H1 (cell line): ENCODE results near the gene COL5A1. TPM values are rescaled to one million over a fixed set of nuclear protein-coding genes. Genes with fewer than 3 reads are reported as not detected.

Experiments
- CTCF ChIA-PET: fragments of 300-600 bp; sonication (Branson Sonifier 250); formaldehyde crosslinking; loops from one replicate; lab custom pipeline; 2021; ENCODE audit not compliant: partially characterized antibody; lab: Charles Lee
- POLR2A ChIA-PET: fragments of 300-600 bp; sonication (Branson Sonifier 250); formaldehyde crosslinking; loops from one replicate; lab custom pipeline; 2021; ENCODE audit warnings: inconsistent platforms; ENCODE audit not compliant: partially characterized antibody; lab: Charles Lee
- DNase-seq, 2 experiments: peaks; one replicate each; pipeline versions ENCODE4 v3.0.0 to v3.0.0-alpha.2; 2010 to 2022; ENCODE audit warnings: low spot score in 2 of 2, low read depth in 1 of 2, mixed read lengths in 1 of 2
- FAIRE-seq: peaks from 2 replicates; lab custom pipeline; 2011; peaks lifted over from hg19 to GRCh38; lab: Jason Lieb, UNC
- H2AFZ ChIP-seq: 2 replicates; pipeline ENCODE4 v1.8.1; 2012; ENCODE audit warnings: low read length, inconsistent platforms
- H2AK5ac ChIP-seq: 2 replicates; pipeline ENCODE4 v1.6.1; 2013; ENCODE audit warnings: low read depth, low read length
- H2BK120ac ChIP-seq: replicated peaks from 2 replicates; pipeline ENCODE3; 2013; ENCODE audit warnings: low read depth, low read length, inconsistent platforms
- H2BK12ac ChIP-seq: 2 replicates; pipeline ENCODE4 v1.6.1; 2013; ENCODE audit warnings: low read depth, low read length
- H2BK15ac ChIP-seq: 2 replicates; pipeline ENCODE4 v1.6.1; 2013; ENCODE audit warnings: low read length
- H2BK20ac ChIP-seq: 2 replicates; pipeline ENCODE4 v1.6.1; 2013; ENCODE audit warnings: low read length
- H2BK5ac ChIP-seq: 2 replicates; pipeline ENCODE4 v1.6.1; 2013; ENCODE audit warnings: low read depth, low read length
- H3K14ac ChIP-seq: 2 replicates; pipeline ENCODE4 v1.6.1; 2013; ENCODE audit warnings: inconsistent platforms; ENCODE audit not compliant: insufficient read length
- H3K18ac ChIP-seq: 2 replicates; pipeline ENCODE4 v1.6.1; 2013; ENCODE audit warnings: low read length; ENCODE audit errors: extremely low read depth
- H3K23ac ChIP-seq: 2 replicates; pipeline ENCODE4 v1.6.1; 2013; ENCODE audit warnings: inconsistent platforms; ENCODE audit not compliant: insufficient read length
- H3K23me2 ChIP-seq: 2 replicates; pipeline ENCODE4 v1.6.1; 2013; ENCODE audit warnings: low read depth, low read length
- H3K27ac ChIP-seq: 2 replicates; pipeline ENCODE4 v1.6.1; 2011; ENCODE audit warnings: low read depth, low read length, inconsistent platforms
- H3K27me3 ChIP-seq, 4 experiments: replicated peaks in 1 of 4; 1 replicate in 1 of 4; 2 replicates in 3 of 4; pipeline versions ENCODE4 v1.6.1 to v1.8.1; 2011 to 2013; ENCODE audit warnings: low read length in 3 of 4, mild to moderate bottlenecking in 3 of 4, inconsistent platforms in 2 of 4, mixed read lengths in 2 of 4, moderate library complexity in 1 of 4; ENCODE audit not compliant: control insufficient read depth in 3 of 4, insufficient read depth in 3 of 4; ENCODE audit errors: extremely low read depth in 1 of 4
- H3K36me3 ChIP-seq, 4 experiments: 2 replicates each; pipeline versions ENCODE4 v1.6.1 to v1.8.1; 2011 to 2013; ENCODE audit warnings: mild to moderate bottlenecking in 4 of 4, low read length in 3 of 4, moderate library complexity in 2 of 4, control low read depth in 1 of 4, inconsistent platforms in 1 of 4; ENCODE audit not compliant: insufficient read depth in 4 of 4, control insufficient read depth in 2 of 4
- H3K4ac ChIP-seq: replicated peaks from 2 replicates; pipeline ENCODE3; 2013; ENCODE audit warnings: low read length, low read depth, mixed read lengths, inconsistent platforms; ENCODE audit not compliant: insufficient read length
- H3K4me1 ChIP-seq, 4 experiments: replicated peaks in 1 of 4; 1 replicate in 1 of 4; 2 replicates in 3 of 4; pipeline versions ENCODE4 v1.6.1 to v1.8.1; 2011 to 2013; ENCODE audit warnings: low read length in 3 of 4, inconsistent platforms in 2 of 4, mixed read lengths in 1 of 4; ENCODE audit not compliant: insufficient read depth in 4 of 4, control insufficient read depth in 3 of 4
- H3K4me2 ChIP-seq, 2 experiments: 2 replicates each; pipeline versions ENCODE4 v1.6.1 to v1.8.1; 2011 to 2013; ENCODE audit warnings: low read depth in 2 of 2, low read length in 2 of 2, control low read depth in 1 of 2, inconsistent platforms in 1 of 2, mild to moderate bottlenecking in 1 of 2; ENCODE audit not compliant: insufficient read depth in 1 of 2
- H3K4me3 ChIP-seq, 4 experiments: fragments of 200-600, 300-600 bp in 1 of 4; sonication (generic), shearing (Covaris generic), sonication (Bioruptor Twin) in 1 of 4; 2 replicates each; pipeline versions ENCODE4 v1.5.1 to v1.8.1; 2011 to 2016; ENCODE audit warnings: low read length in 4 of 4, low read depth in 3 of 4, control low read depth in 2 of 4, inconsistent platforms in 2 of 4, mild to moderate bottlenecking in 2 of 4, mixed read lengths in 1 of 4, moderate library complexity in 1 of 4; ENCODE audit not compliant: insufficient read depth in 2 of 4; ENCODE audit errors: extremely low read depth in 1 of 4
- H3K56ac ChIP-seq: replicated peaks from 2 replicates; pipeline ENCODE3; 2013; ENCODE audit warnings: low read depth, mild to moderate bottlenecking, mixed read lengths, low read length, inconsistent platforms; ENCODE audit not compliant: insufficient read length
- H3K79me1 ChIP-seq: 2 replicates; pipeline ENCODE4 v1.6.1; 2013; ENCODE audit warnings: low read depth, low read length, control low read depth
- H3K79me2 ChIP-seq, 2 experiments: 2 replicates each; pipeline versions ENCODE4 v1.6.1 to v1.8.1; 2012 to 2013; ENCODE audit warnings: low read length in 2 of 2, mild to moderate bottlenecking in 2 of 2, inconsistent platforms in 1 of 2; ENCODE audit not compliant: insufficient read depth in 2 of 2, control insufficient read depth in 1 of 2
- H3K9ac ChIP-seq, 4 experiments: replicated peaks in 1 of 4; 1 replicate in 1 of 4; 2 replicates in 3 of 4; pipeline versions ENCODE4 v1.6.1 to v1.8.1; 2011 to 2013; ENCODE audit warnings: low read depth in 3 of 4, low read length in 3 of 4, control low read depth in 2 of 4, mild to moderate bottlenecking in 2 of 4, moderate library complexity in 2 of 4, inconsistent platforms in 1 of 4; ENCODE audit errors: extremely low read depth in 1 of 4
- H3K9me3 ChIP-seq, 2 experiments: 2 replicates each; pipeline versions ENCODE4 v1.6.1 to v1.8.1; 2012 to 2013; ENCODE audit warnings: mild to moderate bottlenecking in 2 of 2, moderate library complexity in 2 of 2, control low read depth in 1 of 2, inconsistent platforms in 1 of 2, low read depth in 1 of 2, low read length in 1 of 2, mixed read lengths in 1 of 2; ENCODE audit not compliant: insufficient read depth in 2 of 2
- H4K20me1 ChIP-seq, 2 experiments: replicated peaks in 1 of 2; 2 replicates each; pipeline versions ENCODE3 to v1.8.1; 2011 to 2013; ENCODE audit warnings: inconsistent platforms in 2 of 2, low read length in 2 of 2, mild to moderate bottlenecking in 1 of 2; ENCODE audit not compliant: insufficient read depth in 2 of 2, control insufficient read depth in 1 of 2
- H4K5ac ChIP-seq: 2 replicates; pipeline ENCODE4 v1.6.1; 2013; ENCODE audit warnings: low read length, low read depth, mixed read lengths, inconsistent platforms; ENCODE audit not compliant: insufficient read length
- H4K8ac ChIP-seq: 2 replicates; pipeline ENCODE4 v1.8.0; 2013; ENCODE audit warnings: mild to moderate bottlenecking, moderate library complexity, low read length, inconsistent platforms; ENCODE audit not compliant: insufficient read depth; ENCODE audit errors: extremely low read depth
- H4K91ac ChIP-seq: replicated peaks from 2 replicates; pipeline ENCODE3; 2013; ENCODE audit warnings: low read length, mixed read lengths, inconsistent platforms; ENCODE audit not compliant: insufficient read length
- ASH2L ChIP-seq: fragments of 200-600, 300-600 bp; sonication (generic); IDR thresholded peaks from one replicate; pipeline ENCODE4 v1.7.1; 2017; ENCODE audit warnings: low read length
- BRCA1 ChIP-seq: IDR thresholded peaks from 2 replicates; pipeline ENCODE4 v1.6.1; 2012; ENCODE audit warnings: low read depth, low read length, improper control_type of control experiment
- EGR1 ChIP-seq: IDR thresholded peaks from 2 replicates; pipeline ENCODE4 v1.6.1; 2011; ENCODE audit warnings: low read depth, low read length, borderline replicate concordance
- EP300 ChIP-seq, 2 experiments: IDR thresholded peaks; 1 replicate in 1 of 2; 2 replicates in 1 of 2; pipeline ENCODE4 v1.6.1; 2011 to 2012; ENCODE audit warnings: low read depth in 2 of 2, low read length in 2 of 2, mild to moderate bottlenecking in 2 of 2, borderline replicate concordance in 1 of 2, inconsistent platforms in 1 of 2, moderate library complexity in 1 of 2
- HDAC6 ChIP-seq: IDR thresholded peaks from one replicate; pipeline ENCODE4 v1.7.1; 2012; ENCODE audit warnings: low read depth, mild to moderate bottlenecking, inconsistent platforms, low read length, moderate library complexity
- RXRA ChIP-seq: IDR thresholded peaks from 2 replicates; pipeline ENCODE4 v1.6.1; 2011; ENCODE audit warnings: low read depth, mild to moderate bottlenecking, low read length, moderate library complexity; ENCODE audit not compliant: insufficient read depth
- SP1 ChIP-seq: IDR thresholded peaks from 2 replicates; pipeline ENCODE4 v1.6.1; 2011; ENCODE audit warnings: low read depth, low read length
- ZNF274 ChIP-seq: IDR thresholded peaks from 2 replicates; pipeline ENCODE4 v1.7.0; 2012; ENCODE audit warnings: low read length, borderline replicate concordance; ENCODE audit errors: extremely low read depth
- WGBS, 2 experiments: shearing (Covaris generic) in 1 of 2; methylation state at CpG; one replicate each; pipeline versions ENCODE4 v1.1.6 to v1.1.7; 2013 to 2015; ENCODE audit warnings: low lambda C conversion rate in 2 of 2, mixed read lengths in 2 of 2, inconsistent platforms in 1 of 2, low coverage in 1 of 2, missing lambda C conversion rate in 1 of 2; ENCODE audit not compliant: insufficient replicate concordance in 2 of 2, insufficient coverage in 1 of 2, insufficient read length in 1 of 2; ENCODE audit errors: extremely low coverage in 1 of 2, missing lambda C conversion rate in 1 of 2; 5-methylcytosine and 5-hydroxymethylcytosine counted together
- polyA plus RNA-seq, 7 experiments: library from polyadenylated mRNA; depleted of rRNA in 3 of 7; stranded (reverse) in 5 of 7; unstranded in 2 of 7; fragments of >200 nt in 5 of 7; fragments of 200-250 nt in 2 of 7; gene quantifications; 1 replicate in 5 of 7; 2 replicates in 1 of 7; 4 replicates in 1 of 7; pipeline versions ENCODE4 v1.2.1 to v1.2.3, GENCODE V29; 2011 to 2013; ENCODE audit warnings: missing spikeins in 2 of 7, mixed read lengths in 2 of 7
- total RNA-seq: library from RNA; stranded (reverse); fragmentation: NEBNext Ultra II Directional; extraction: Animal tissue kit (Norgen Biotek cat#: 25700); gene quantifications from 2 replicates; pipeline ENCODE4 v1.2.1, GENCODE V29; 2021
- TF ChIP-seq, protein P1 (sequence below): IDR thresholded peaks from 2 replicates; pipeline ENCODE4 v1.6.1; 2012; ENCODE audit warnings: inconsistent platforms
- TF ChIP-seq, protein P2 (sequence below): IDR thresholded peaks from 2 replicates; pipeline ENCODE4 v1.6.1; 2012; ENCODE audit warnings: inconsistent platforms
- TF ChIP-seq, protein P3 (sequence below): IDR thresholded peaks from 2 replicates; pipeline ENCODE4 v1.6.1; 2011; ENCODE audit warnings: low read depth, mild to moderate bottlenecking, low read length; ENCODE audit not compliant: insufficient read depth

The COL5A1 gene
- total and polyA plus RNA-seq, 2 of the 8 experiments (the other 6 are each of a cell fraction or from before 2014, with no cell fraction given) = 3.8 to 12.0 TPM

DNA sequence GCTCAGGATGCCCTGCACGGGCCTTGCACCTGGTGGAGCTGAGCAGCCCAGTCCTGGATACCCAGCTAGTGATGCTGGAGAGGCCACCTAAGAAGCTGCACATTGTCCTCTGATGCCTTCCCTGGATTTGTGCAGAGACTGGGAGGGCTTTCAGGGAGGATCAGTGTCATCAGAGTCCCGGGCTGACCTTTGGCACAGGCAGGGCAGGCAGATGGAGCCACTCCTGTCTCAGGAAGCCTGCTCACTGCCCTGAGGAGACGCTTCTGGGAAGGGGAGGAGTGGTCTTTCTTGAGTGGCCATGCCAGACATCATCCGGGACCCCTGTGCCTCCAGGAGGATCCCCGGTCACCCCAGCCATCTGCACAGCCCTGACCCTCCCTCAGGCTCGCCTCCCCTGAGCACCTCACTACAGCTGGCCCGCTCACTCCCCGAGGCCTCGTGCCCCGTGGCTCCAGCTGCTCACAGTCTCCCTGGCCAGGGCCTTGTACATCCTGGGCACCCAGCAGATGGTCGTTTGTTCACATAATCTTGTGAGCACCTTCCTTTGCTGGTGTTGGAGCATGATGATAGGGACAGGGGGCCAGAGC is 191.8 kb downstream of the COL5A1 start:
- Histone ChIP-seq H3K79me1 (no peaks in the 10 kb centered on the region), H2BK20ac (no peak overlapping the region), H2BK15ac (no peak overlapping the region), H3K4me1 (no peaks in the 10 kb centered on the region), H3K27ac (no peak overlapping the region), H3K56ac (no peak overlapping the region), H3K9me3 (no peaks in the 10 kb centered on the region), H3K4ac (no peak overlapping the region), H3K9ac (no peak overlapping the region), H3K27me3 (no peaks in the 10 kb centered on the region), H4K20me1 (peaks cover 0 to 3% of the 10 kb centered on the region in 2 experiments), H3K36me3 (peaks cover 0 to 2% (median 0%) of the 10 kb centered on the region in 4 experiments; a peak in 2 of 8 replicates), H2AFZ (no peak overlapping the region), H3K23me2 (peaks cover 4% of the 10 kb centered on the region; the same call in 1 of the 2 replicates), H3K4me2 (no peak overlapping the region), H3K23ac (no peak overlapping the region), H3K14ac (no peak overlapping the region), H4K5ac (no peak overlapping the region), H4K8ac (peak overlapping the region; percentile 59; the same call in 1 of the 2 replicates), H4K91ac (no peak overlapping the region), H3K79me2 (no peaks in the 10 kb centered on the region), H2BK12ac (no peak overlapping the region), H2AK5ac (no peak overlapping the region), H2BK120ac (no peak overlapping the region), H2BK5ac (no peak overlapping the region; the same call in 1 of the 2 replicates), H3K18ac (no peak overlapping the region), H3K4me3 (no peak overlapping the region)
- WGBS, 2 experiments = 86% methylated on average over 11 of the region's 11 CpGs; no CpG with 5 or more reads in 1 of the 2 experiments
- POLR2A ChIA-PET = no interaction called here
- CTCF ChIA-PET = interaction anchor here (0.8 to 1.3 kb wide), 2 partner anchors 53 to 59 kb away, joined by 3 read pairs; no protein-coding TSS in a partner anchor
- FAIRE-seq (no peak), DNase-seq (no peak)
- TF ChIP-seq ASH2L (no peak), ZNF274 (no peak), SP1 (no peak), EP300 (IDR thresholded peaks at IDR 0.05; ENCODE audit: borderline replicate concordance in 1 of 2, low read depth in 2 of 2, low read length in 2 of 2) (no peak), BRCA1 (no peak), HDAC6 (no peak), EGR1 (no peak), RXRA (no peak)
- TF ChIP-seq, protein P1, sequence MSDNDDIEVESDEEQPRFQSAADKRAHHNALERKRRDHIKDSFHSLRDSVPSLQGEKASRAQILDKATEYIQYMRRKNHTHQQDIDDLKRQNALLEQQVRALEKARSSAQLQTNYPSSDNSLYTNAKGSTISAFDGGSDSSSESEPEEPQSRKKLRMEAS = no peak
- TF ChIP-seq, protein P2, sequence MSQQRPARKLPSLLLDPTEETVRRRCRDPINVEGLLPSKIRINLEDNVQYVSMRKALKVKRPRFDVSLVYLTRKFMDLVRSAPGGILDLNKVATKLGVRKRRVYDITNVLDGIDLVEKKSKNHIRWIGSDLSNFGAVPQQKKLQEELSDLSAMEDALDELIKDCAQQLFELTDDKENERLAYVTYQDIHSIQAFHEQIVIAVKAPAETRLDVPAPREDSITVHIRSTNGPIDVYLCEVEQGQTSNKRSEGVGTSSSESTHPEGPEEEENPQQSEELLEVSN = no peak
- TF ChIP-seq, protein P3, sequence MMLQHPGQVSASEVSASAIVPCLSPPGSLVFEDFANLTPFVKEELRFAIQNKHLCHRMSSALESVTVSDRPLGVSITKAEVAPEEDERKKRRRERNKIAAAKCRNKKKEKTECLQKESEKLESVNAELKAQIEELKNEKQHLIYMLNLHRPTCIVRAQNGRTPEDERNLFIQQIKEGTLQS = no peak
